Fibroblast of mammary gland (primary cell): ENCODE measurements around the gene RAP1B.

Experiments used
- DNase-seq: peaks from one replicate; pipeline ENCODE4 v3.0.0-alpha.2; 2010; ENCODE audit warnings: low read depth
- H3K4me3 ChIP-seq: 2 replicates; pipeline ENCODE4 v1.5.1; 2011; ENCODE audit warnings: low read depth, mild to moderate bottlenecking, low read length, moderate library complexity; ENCODE audit not compliant: control insufficient read depth
- TF ChIP-seq, protein P1 (sequence below): conservative IDR thresholded peaks from 2 replicates; pipeline ENCODE4 v1.5.1; 2011; ENCODE audit warnings: low read depth, low read length, inconsistent platforms; ENCODE audit not compliant: control insufficient read depth, insufficient read depth

RAP1B gene

GRCh38 chr12:68647507-68647906 lies 36.8 kb downstream of the RAP1B start:
- DNase-seq, result no peak

DNA sequence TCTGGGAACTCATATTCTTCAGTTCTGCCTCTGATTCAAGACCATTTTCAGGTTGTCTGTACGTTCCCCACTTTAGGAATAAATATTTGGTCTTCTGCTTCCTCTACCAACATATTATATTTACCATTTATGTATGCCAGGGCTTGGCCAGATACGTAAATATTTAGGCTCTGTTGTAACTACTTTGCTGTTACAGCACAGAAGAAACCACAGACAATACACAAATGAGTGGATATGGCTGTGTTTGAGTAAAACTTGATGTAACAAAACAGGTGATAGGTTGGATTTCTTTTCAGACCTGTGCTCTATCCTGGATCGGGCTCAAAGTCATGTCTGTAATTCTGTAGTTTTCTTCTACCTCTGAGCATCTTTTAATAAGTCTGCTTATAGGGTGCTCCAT lies 37.5 kb downstream of the RAP1B start:
- no peak for DNase-seq
- TF ChIP-seq, protein P1, sequence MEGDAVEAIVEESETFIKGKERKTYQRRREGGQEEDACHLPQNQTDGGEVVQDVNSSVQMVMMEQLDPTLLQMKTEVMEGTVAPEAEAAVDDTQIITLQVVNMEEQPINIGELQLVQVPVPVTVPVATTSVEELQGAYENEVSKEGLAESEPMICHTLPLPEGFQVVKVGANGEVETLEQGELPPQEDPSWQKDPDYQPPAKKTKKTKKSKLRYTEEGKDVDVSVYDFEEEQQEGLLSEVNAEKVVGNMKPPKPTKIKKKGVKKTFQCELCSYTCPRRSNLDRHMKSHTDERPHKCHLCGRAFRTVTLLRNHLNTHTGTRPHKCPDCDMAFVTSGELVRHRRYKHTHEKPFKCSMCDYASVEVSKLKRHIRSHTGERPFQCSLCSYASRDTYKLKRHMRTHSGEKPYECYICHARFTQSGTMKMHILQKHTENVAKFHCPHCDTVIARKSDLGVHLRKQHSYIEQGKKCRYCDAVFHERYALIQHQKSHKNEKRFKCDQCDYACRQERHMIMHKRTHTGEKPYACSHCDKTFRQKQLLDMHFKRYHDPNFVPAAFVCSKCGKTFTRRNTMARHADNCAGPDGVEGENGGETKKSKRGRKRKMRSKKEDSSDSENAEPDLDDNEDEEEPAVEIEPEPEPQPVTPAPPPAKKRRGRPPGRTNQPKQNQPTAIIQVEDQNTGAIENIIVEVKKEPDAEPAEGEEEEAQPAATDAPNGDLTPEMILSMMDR, result no peak
- H3K4me3 ChIP-seq, result no peak overlapping the region

More at GRCh38 chr12:68647507-68647906, 36.8 kb downstream of the RAP1B start:
- TF ChIP-seq, protein P1, result no peak
- H3K4me3 ChIP-seq, result no peak overlapping the region

DNA sequence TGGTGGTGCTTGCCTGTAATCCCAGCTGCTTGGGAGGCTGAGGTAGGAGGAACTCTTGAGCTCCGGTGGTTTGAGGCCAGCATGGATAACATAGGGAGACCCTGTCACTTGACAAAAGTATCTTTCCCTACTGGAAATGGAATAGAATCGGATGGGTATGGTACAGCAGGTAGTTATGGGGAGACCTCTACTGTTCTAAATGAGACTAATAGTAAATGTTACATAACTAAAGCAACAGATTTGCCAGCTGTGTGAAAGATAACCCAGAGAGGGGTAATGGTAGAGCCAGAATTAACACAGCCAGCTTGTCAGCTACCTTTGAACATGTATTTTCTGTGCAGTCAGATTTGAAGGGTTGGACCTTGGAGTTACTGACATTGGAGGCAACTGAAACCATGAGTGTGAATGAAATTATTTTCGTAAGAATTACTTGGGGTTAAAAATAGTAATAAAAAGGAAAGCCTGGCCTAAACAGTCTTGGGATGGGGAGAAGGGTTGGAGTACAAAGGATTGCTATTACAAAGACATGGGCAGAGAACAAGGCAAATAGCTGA lies 54.4 kb downstream of the RAP1B start:
- TF ChIP-seq, protein P1, result no peak
- no peak for DNase-seq
- H3K4me3 ChIP-seq, result no peak overlapping the region

GRCh38 chr12:68667291-68667690 lies 56.6 kb downstream of the RAP1B start:
- no peak overlapping the region for H3K4me3 ChIP-seq
- TF ChIP-seq, protein P1, result no peak
- DNase-seq, result no peak

DNA sequence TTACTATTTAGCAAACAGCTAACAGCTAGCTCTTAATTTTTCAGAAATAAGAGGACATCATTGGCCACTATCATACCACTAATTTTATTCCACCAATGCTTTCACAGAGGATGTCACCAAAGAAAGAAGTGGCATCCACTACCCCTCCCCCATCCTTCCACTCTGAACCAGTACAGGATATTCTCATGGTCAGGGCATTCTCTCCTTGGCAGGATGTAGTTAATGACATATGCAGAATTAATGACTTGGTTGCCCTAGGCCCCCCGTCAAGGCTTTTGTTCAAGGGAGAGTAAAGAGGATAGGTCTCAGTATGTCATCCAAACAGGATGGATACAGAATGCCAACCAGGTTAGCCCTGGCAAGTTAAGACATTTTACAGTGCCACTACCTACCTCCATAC lies 57.2 kb downstream of the RAP1B start:
- H3K4me3 ChIP-seq, result no peak overlapping the region
- TF ChIP-seq, protein P1, result no peak
- DNase-seq, result no peak

- TF ChIP-seq, protein P1, result no peak
- H3K4me3 ChIP-seq, result no peak overlapping the region
- no peak for DNase-seq
These were observed 60.5 kb downstream of the RAP1B start for GRCh38 chr12:68671179-68671578.

GRCh38 chr12:68673788-68674187 lies 63.1 kb downstream of the RAP1B start:
- no peak for DNase-seq
- TF ChIP-seq, protein P1, result no peak
- no peak overlapping the region for H3K4me3 ChIP-seq
